ENCODE results near the gene RNF207. TPM values are rescaled to one million over a fixed set of nuclear protein-coding genes. Genes with fewer than 3 reads are reported as not detected.

The RNF207 gene
- total RNA-seq, 4 donors from 2014 or later = 56.9 to 153 (median 118) TPM

- Histone ChIP-seq H3K9me3 (no peaks in the 10 kb centered on the region), H3K27me3 (peaks cover 0 to under 1% of the 10 kb centered on the region in 2 donors), H3K27ac (no peak overlapping the region), H3K4me3 (no peak overlapping the region), H3K4me1 (peaks cover 0 to 8% (median under 1%) of the 10 kb centered on the region in 4 donors), H3K36me3 (peaks cover 0 to 45% (median 0%) of the 10 kb centered on the region in 3 donors)
- TF ChIP-seq, protein P1, sequence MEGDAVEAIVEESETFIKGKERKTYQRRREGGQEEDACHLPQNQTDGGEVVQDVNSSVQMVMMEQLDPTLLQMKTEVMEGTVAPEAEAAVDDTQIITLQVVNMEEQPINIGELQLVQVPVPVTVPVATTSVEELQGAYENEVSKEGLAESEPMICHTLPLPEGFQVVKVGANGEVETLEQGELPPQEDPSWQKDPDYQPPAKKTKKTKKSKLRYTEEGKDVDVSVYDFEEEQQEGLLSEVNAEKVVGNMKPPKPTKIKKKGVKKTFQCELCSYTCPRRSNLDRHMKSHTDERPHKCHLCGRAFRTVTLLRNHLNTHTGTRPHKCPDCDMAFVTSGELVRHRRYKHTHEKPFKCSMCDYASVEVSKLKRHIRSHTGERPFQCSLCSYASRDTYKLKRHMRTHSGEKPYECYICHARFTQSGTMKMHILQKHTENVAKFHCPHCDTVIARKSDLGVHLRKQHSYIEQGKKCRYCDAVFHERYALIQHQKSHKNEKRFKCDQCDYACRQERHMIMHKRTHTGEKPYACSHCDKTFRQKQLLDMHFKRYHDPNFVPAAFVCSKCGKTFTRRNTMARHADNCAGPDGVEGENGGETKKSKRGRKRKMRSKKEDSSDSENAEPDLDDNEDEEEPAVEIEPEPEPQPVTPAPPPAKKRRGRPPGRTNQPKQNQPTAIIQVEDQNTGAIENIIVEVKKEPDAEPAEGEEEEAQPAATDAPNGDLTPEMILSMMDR (IDR thresholded peaks at IDR 0.05) = peak in 4 of 6 experiments; percentile 25 to 37 (median 28)
- TF ChIP-seq POLR2A (IDR thresholded peaks at IDR 0.05) = no peak
- DNase-seq = no peak
Observed at GRCh38 chr1:6185635-6186382, 20.1 kb upstream of the RNF207 start.

DNA sequence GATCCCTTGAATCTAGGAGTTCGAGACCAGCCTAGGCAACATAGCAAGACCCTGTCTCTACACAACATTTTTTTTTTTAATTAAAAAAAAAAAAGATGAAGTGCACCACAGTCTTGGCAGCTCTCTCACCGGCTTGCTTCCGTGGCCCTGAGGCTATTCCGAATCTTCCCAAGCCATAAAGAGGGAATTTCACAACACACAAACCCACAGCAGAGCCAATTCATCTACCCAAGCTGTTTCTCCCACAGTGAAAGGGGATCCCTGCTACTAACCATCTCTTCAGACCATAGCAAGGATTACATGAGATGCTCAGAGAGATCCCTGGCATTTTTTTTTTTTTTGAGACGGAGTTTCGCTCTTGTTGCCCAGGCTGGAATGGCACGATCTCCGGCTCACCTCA is 17.5 kb upstream of the RNF207 start:
- Histone ChIP-seq H3K27me3 (no peaks in the 10 kb centered on the region), H3K36me3 (peaks cover 0 to 69% (median 3%) of the 10 kb centered on the region in 3 donors), H3K27ac (no peak overlapping the region), H3K9me3 (no peaks in the 10 kb centered on the region), H3K4me3 (no peak overlapping the region), H3K4me1 (no peaks in the 10 kb centered on the region)
- no peak for DNase-seq
- TF ChIP-seq POLR2A (IDR thresholded peaks at IDR 0.05) = no peak
- TF ChIP-seq, protein P1 (IDR thresholded peaks at IDR 0.05) = no peak

DNA sequence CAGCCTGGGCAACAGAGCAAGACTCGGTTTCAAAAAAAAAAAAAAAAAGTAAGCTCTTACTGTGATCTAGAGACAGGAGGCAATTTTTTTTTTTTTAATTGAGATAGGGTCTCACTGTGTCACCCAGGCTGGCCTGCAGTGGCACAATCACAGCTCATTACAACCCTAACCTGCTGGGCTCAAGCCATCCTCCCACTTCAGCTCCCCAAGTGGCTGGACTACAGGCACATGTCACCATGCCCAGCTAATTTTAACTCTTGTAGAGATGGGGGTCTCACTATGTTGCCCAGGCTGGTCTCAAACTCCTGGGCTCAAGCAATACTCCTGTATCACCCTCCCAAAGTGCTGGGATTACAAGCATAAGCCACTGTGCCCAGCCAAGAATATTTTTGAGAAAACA is 14.0 kb upstream of the RNF207 start:
- Histone ChIP-seq H3K4me3 (no peak overlapping the region), H3K36me3 (peaks cover 0 to 87% (median 3%) of the 10 kb centered on the region in 3 donors), H3K27me3 (no peaks in the 10 kb centered on the region), H3K4me1 (no peaks in the 10 kb centered on the region), H3K9me3 (no peaks in the 10 kb centered on the region), H3K27ac (no peak overlapping the region)
- TF ChIP-seq, protein P1 (IDR thresholded peaks at IDR 0.05) = no peak
- no peak for TF ChIP-seq POLR2A (IDR thresholded peaks at IDR 0.05)
- DNase-seq = no peak

DNA sequence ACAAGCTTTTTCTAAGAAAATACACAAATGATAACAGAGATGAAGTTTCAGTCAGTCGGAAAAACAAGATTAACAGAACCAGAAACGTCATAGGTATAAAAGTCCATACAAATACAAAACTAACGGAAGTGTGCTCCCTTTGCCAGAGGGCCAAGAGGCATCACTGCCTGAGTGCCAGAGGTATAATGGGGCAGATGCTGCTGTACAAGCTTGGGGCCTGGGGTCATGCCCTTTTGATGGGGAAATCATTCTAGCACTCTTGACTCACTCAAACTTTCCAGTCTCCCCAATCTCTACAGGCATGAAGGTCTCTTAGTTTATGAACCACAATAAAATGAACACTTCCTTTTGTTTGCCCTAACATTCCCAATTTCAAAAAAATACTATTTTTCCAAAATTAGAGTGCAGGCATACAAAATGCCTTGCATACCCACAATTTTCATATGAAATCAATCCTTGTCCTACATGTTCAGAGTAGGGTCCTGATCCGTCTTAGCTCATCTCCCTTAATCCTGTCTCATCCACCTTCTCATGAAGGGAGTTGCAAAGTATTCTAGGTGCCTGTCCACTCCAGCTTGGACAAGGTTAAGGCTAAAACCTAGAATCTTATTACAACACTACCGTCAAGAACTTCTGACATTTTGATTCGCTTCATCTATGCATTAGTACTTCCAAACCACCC is 8.0 kb upstream of the RNF207 start:
- Histone ChIP-seq H3K4me1 (peaks cover 0 to 22% (median 12%) of the 10 kb centered on the region in 4 donors), H3K27me3 (no peaks in the 10 kb centered on the region), H3K27ac (no peak overlapping the region)

GRCh38 chr1:6198646-6199297 is 7.1 kb upstream of the RNF207 start:
- H3K9me3 ChIP-seq = no peaks in the 10 kb centered on the region
- H3K27ac ChIP-seq = peak overlapping the region; percentile 67 to 83 (median 79)
- TF ChIP-seq, protein P1 (IDR thresholded peaks at IDR 0.05) = no peak
- TF ChIP-seq POLR2A (IDR thresholded peaks at IDR 0.05) = no peak
- peaks cover 0 to 28% (median 0%) of the 10 kb centered on the region in 3 donors for H3K36me3 ChIP-seq
- no peaks in the 10 kb centered on the region for H3K27me3 ChIP-seq
- H3K4me1 ChIP-seq = peaks cover 0 to 22% (median 12%) of the 10 kb centered on the region in 4 donors
- no peak for DNase-seq
- H3K4me3 ChIP-seq = peak overlapping the region; percentile 81 to 100 (median 91)

More for the DNA sequence above, 8.0 kb upstream of the RNF207 start:
- DNase-seq = no peak
- Histone ChIP-seq H3K36me3 (peaks cover 0 to 37% (median 3%) of the 10 kb centered on the region in 3 donors), H3K4me3 (peak overlapping the region in 3 of 4 donors; percentile 81 to 100 (median 82)), H3K9me3 (no peaks in the 10 kb centered on the region)
- TF ChIP-seq POLR2A (IDR thresholded peaks at IDR 0.05) = no peak
- TF ChIP-seq, protein P1 (IDR thresholded peaks at IDR 0.05) = no peak
